GM12874 (cell line): ENCODE data around the gene ZNF396.

Experiments
- TF ChIP-seq, protein P1 (sequence below): IDR thresholded peaks from 2 replicates; pipeline ENCODE4 v1.5.1; 2011; ENCODE audit warnings: low read depth, mild to moderate bottlenecking, control low read depth, low read length, moderate library complexity; ENCODE audit not compliant: insufficient read depth

The ZNF396 gene

DNA sequence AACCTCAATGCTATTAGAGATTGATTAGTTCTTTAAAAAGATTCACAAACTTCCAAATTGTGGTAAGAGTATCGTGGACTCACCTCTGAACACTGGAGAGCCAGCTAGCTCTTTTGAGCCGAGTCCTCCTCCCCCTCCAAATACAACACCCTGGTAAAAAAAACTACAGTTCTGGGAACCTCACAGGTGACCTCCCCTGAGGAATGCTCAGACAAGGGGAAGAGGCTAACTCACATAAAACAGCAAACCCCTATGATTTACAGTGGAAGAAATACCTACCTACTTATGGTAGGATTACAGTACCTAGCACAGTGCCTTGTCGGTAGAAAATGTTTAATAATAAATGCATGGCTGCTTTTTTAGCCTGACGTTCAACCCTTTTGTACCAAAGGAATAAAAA is 41.3 kb downstream of the ZNF396 start:
- TF ChIP-seq, protein P1, sequence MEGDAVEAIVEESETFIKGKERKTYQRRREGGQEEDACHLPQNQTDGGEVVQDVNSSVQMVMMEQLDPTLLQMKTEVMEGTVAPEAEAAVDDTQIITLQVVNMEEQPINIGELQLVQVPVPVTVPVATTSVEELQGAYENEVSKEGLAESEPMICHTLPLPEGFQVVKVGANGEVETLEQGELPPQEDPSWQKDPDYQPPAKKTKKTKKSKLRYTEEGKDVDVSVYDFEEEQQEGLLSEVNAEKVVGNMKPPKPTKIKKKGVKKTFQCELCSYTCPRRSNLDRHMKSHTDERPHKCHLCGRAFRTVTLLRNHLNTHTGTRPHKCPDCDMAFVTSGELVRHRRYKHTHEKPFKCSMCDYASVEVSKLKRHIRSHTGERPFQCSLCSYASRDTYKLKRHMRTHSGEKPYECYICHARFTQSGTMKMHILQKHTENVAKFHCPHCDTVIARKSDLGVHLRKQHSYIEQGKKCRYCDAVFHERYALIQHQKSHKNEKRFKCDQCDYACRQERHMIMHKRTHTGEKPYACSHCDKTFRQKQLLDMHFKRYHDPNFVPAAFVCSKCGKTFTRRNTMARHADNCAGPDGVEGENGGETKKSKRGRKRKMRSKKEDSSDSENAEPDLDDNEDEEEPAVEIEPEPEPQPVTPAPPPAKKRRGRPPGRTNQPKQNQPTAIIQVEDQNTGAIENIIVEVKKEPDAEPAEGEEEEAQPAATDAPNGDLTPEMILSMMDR, result no peak

GRCh38 chr18:35334821-35335220 is 42.3 kb downstream of the ZNF396 start:
- TF ChIP-seq, protein P1, result no peak

DNA sequence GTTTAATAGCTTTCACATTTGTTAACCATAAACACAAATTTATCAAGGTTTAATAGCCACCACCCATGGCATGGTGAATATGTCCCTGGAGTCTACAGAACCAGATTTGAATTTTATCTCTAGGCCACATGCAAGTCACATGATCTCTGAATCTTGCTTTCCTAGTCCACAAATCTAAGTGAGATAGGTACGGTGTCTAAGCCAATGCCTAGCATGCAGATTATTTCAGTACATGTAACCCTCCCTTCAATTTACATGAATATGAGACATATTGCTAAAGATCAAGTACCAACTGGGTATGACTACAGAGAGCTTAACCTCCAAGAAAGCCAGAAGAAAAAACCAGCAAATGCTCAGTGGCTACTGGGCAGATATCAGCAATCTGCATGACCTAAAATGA is 42.9 kb downstream of the ZNF396 start:
- TF ChIP-seq, protein P1, result no peak

DNA sequence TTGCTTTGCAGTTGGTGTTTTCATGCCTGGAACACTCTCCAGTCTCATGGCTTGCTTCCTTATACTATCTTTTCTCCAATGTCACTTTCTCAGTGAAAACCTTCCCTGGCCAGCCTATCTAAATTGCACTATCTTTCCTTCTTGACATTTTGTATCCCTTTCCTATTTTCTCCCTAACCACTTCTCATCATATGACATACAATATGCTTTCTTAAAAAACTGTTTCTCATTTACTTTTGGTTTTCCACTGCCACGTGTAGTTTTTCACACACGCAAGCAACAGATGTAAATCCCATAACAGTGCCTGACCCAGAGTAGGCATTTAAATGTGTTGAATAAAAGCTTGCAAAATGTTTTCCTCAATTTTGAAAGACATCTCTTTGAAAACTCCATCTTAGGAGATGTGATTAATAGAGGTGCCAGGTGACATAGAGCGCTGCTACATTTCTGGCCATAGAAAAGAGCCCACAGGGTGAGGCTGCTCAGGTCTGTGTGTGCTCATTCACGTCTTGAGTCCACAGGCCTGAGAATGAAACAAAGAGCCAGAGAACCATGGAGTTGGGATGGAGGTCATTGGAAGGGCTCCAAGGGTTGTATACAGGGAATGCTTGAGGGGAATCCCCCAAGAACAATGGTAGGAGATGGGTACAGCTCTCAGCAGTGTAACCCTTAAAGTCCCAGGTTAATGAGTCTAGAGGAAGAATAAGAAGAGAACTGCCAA is 45.6 kb downstream of the ZNF396 start:
- TF ChIP-seq, protein P1, result no peak

GRCh38 chr18:35328868-35329267 is 48.3 kb downstream of the ZNF396 start:
- TF ChIP-seq, protein P1, result no peak

- TF ChIP-seq, protein P1, result no peak
Measured at GRCh38 chr18:35326695-35327387, 50.3 kb downstream of the ZNF396 start.

GRCh38 chr18:35324926-35325655 is 52.0 kb downstream of the ZNF396 start:
- TF ChIP-seq, protein P1, result no peak
